T-helper 17 cell (primary cell): ENCODE results near the gene BCAS4. TPM values are rescaled to one million over a fixed set of nuclear protein-coding genes. Genes with fewer than 3 reads are reported as not detected.

ENCODE experiments used
- ATAC-seq: fragments of 150-1000 bp; cut with Tn5 transposase; 2 replicates; pipeline ENCODE4 v1.10.0; 2021; ENCODE audit warnings: mild to moderate bottlenecking, moderate library complexity
- DNase-seq, 3 donors: peaks; one replicate each; pipeline versions ENCODE4 v3.0.0 to v3.0.0-alpha.2; 2020 to 2021
- H3K9me3 ChIP-seq: one replicate; pipeline ENCODE4 v1.7.0; 2013; ENCODE audit warnings: low read length, mild to moderate bottlenecking; ENCODE audit not compliant: control insufficient read depth, poor library complexity, severe bottlenecking
- H3K27ac Mint-ChIP-seq: one replicate; pipeline ENCODE4 v1.8.0; 2022; ENCODE audit warnings: mild to moderate bottlenecking, moderate library complexity, mixed read lengths
- H3K27me3 Mint-ChIP-seq: one replicate; pipeline ENCODE4 v1.8.0; 2022; ENCODE audit warnings: mixed read lengths
- H3K36me3 Mint-ChIP-seq: one replicate; pipeline ENCODE4 v1.8.0; 2022; ENCODE audit warnings: low read depth, mixed read lengths
- H3K4me1 Mint-ChIP-seq: one replicate; pipeline ENCODE4 v1.8.0; 2022; ENCODE audit warnings: mild to moderate bottlenecking, mixed read lengths
- H3K4me3 Mint-ChIP-seq: one replicate; pipeline ENCODE4 v1.8.0; 2022; ENCODE audit warnings: mild to moderate bottlenecking, moderate library complexity, mixed read lengths
- total RNA-seq, 4 donors: library from RNA in 2 of 4; stranded (reverse) in 2 of 4; gene quantifications; one replicate each; pipeline ENCODE4 v1.2.3 and lab custom pipeline; 2022 to 2026

The BCAS4 gene, protein sequence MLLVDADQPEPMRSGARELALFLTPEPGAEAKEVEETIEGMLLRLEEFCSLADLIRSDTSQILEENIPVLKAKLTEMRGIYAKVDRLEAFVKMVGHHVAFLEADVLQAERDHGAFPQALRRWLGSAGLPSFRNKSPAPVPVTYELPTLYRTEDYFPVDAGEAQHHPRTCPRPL
- total RNA-seq (1 to 10 TPM; 8.0 to 8.5 TPM), total RNA-seq (lab: John Stamatoyannopoulos, UW) (5.3 to 5.5 reads per million in 2 donors)

DNA sequence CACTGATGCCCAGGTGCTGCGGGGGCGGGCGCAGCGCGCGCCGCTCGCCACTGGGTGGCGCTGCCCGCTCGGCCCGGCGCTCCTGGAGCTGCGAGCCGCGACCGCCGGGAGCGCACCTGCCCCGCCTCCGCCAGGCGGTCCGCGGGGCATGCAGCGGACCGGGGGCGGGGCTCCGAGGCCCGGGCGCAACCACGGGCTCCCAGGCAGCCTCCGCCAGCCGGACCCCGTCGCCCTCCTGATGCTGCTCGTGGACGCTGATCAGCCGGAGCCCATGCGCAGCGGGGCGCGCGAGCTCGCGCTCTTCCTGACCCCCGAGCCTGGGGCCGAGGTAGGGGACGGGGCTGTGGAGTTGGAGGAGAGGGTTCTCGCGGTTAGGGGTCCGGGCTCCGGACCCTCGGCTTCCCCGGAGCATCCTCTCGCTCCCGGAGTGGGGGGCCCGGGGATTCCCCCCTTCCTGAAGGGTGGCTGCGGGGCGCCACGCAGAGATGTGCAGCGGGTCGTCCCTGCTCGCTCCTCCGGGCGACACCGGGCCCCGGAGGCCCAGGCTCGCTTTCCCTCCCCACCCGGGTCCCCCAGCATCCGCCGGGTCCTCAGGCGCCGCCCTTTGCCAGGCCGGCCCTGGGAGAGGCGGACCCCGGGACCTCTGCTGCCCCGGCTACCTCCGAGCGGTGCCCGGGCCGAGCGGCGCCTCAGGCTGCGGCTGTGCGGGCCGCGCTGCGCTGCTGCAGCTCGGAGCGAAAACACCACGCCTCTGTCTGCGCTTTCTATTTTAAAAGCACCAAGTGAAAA lies at the start of gene BCAS4:
TSS of gene BCAS4 (plus strand) at position 216 of the 789 bp plus-strand sequence. CDS start at position 239, 23 bp downstream.
- Mint-ChIP-seq H3K4me1 (peaks cover 7% of the 10 kb centered on the region), H3K4me3 (peak within 1 kb of the TSS; percentile 90), H3K27ac (peak within 1 kb of the TSS; percentile 39), H3K27me3 (no peaks in the 10 kb centered on the region), H3K36me3 (no peaks in the 10 kb centered on the region)
- DNase-seq (peak; percentile 82 to 84 (median 82)), ATAC-seq (peak; percentile 92)
- H3K9me3 ChIP-seq: no peaks in the 10 kb centered on the region

DNA sequence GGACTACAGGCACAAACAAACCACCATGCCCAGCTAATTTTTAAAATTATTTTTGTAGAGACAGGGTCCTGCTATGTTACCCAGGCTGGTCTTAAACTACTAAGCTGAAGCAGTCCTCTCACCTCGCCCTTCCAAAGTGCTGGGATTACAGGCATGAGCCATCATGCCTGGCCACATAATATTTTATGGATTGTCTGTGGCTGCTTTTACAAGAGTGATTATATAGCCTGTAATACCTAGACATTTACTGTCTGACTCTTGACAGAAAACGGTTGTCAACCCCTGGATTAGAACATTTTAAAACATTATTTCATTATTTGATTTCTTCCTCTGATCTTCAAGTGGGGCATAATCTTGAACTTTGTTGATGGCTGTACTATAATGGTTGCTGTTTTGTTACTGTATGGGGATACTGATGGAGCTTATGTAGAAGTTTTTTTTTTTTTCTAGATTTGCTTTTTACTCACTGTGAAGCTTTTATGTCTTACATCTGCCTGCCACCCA lies 49.2 kb upstream of the BCAS4 start:
- peaks cover 12% of the 10 kb centered on the region for H3K4me1 Mint-ChIP-seq
- H3K9me3 ChIP-seq: no peaks in the 10 kb centered on the region
- H3K4me3 Mint-ChIP-seq: no peak overlapping the region
- H3K27me3 Mint-ChIP-seq: no peaks in the 10 kb centered on the region
- ATAC-seq: no peak
- peak overlapping the region; percentile 74 for H3K27ac Mint-ChIP-seq
- H3K36me3 Mint-ChIP-seq: no peaks in the 10 kb centered on the region
- DNase-seq: no peak

DNA sequence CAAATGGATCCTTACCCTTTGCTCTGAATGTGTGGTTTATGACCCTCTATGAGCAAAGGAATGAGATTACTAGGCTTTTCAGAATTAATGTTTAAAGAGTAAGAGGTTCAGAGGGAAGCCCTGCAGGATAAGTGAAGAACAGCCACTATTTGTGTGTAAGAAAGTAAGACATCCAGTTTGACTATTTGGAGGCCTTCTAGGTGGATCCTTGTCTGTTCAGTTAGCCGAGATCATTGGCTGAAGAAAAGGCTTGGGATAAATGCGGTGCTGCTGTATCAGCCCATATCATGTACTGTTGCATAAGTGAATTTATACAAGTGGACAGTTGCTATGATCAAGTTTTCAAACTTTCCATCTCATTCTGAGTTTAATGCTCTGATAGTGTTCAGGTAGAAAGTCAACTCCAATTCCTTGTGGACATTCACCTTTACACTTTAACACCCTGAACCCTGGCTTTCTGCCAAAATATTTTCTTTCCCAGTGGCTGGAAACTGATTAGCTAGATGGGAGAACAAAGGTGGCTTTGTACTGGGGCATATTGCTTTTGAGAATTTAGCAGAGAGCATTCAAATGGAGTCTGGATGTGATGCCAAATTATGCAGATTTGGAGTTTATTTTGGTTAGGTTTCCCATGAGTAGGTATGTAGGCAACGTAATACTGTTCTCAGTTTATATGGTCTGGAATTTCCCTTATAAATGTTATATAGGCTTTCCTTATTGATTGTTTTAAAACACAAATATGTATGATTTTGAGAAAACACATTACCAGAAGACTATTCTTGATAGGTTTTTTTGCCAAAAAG lies 48.5 kb upstream of the BCAS4 start:
- no peaks in the 10 kb centered on the region for H3K36me3 Mint-ChIP-seq
- peak overlapping the region; percentile 74 for H3K27ac Mint-ChIP-seq
- no peaks in the 10 kb centered on the region for H3K9me3 ChIP-seq
- peaks cover 8% of the 10 kb centered on the region for H3K4me1 Mint-ChIP-seq
- H3K4me3 Mint-ChIP-seq: no peak overlapping the region
- ATAC-seq: no peak
- no peaks in the 10 kb centered on the region for H3K27me3 Mint-ChIP-seq
- no peak for DNase-seq

DNA sequence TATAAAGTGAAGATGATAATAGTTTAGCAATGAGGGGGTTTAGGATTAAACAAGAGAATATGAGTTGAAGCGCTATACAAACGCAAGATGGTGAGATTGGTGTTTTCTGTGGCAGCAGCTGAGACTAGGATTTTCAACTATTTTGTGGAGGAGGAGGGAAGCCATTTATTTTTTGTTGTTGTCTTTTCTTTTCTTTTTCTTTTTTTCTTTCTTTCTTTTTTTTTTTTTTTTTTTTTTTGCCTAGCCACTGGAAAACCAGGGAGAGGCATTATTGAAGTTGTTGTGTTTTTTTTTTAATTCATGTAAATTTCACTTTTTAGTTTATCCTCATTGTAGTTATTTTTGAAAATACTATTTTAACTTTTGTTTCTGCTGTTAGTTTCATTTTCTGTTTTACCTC lies 47.6 kb upstream of the BCAS4 start:
- H3K4me1 Mint-ChIP-seq: peaks cover 8% of the 10 kb centered on the region
- no peak for ATAC-seq
- peak overlapping the region; percentile 74 for H3K27ac Mint-ChIP-seq
- H3K4me3 Mint-ChIP-seq: no peak overlapping the region
- DNase-seq: no peak
- no peaks in the 10 kb centered on the region for H3K27me3 Mint-ChIP-seq
- no peaks in the 10 kb centered on the region for H3K9me3 ChIP-seq
- no peaks in the 10 kb centered on the region for H3K36me3 Mint-ChIP-seq

DNA sequence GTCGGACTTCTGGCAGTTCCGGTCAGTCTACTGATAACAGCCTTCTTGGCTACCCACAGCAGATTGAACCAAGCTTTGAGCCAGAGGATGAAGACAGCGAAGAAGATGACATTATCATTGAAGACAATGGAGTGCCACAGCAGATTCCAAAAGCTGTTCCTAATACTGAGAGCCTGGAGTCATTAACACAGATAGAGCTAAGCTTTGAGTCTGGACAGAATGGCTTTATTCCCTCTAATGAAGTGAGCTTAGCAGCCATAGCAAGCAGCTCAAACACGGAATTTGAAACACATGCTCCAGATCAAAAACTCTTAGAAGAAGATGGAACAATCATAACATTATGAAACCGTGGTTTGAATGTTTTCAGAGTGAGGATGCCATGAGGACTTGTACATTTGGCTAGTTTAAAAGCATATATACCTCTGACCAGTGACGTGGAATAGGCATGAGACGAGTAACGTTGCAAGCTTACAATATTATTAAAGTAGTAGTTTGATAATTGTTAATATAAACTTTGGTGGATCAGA lies 44.7 kb upstream of the BCAS4 start:
- Mint-ChIP-seq H3K27me3 (no peaks in the 10 kb centered on the region), H3K27ac (no peak overlapping the region), H3K4me3 (no peak overlapping the region), H3K4me1 (peaks cover 8% of the 10 kb centered on the region), H3K36me3 (no peaks in the 10 kb centered on the region)
- H3K9me3 ChIP-seq: no peaks in the 10 kb centered on the region
- ATAC-seq: no peak
- DNase-seq: no peak

DNA sequence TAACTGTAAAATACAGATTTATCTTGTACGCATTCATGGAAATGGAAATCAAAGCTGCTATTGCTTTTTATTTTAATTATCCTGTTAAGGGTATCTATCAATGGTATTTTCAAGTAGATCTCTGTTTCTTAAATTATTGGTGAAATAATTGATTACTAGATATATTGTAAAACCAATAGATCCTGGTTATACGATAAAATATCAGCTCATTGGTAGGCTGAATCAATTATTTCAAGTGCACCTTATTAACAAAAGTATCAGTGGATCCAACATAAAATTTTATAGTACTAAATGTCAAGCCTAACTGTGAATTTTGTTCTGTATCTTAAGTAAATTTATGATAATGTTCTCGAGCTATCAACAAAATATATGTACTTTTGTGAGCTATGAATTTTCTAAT lies 41.7 kb upstream of the BCAS4 start:
- no peak overlapping the region for H3K27ac Mint-ChIP-seq
- no peaks in the 10 kb centered on the region for H3K36me3 Mint-ChIP-seq
- ATAC-seq (no peak), DNase-seq (no peak)
- H3K9me3 ChIP-seq: no peaks in the 10 kb centered on the region
- no peaks in the 10 kb centered on the region for H3K27me3 Mint-ChIP-seq
- H3K4me1 Mint-ChIP-seq: no peaks in the 10 kb centered on the region
- no peak overlapping the region for H3K4me3 Mint-ChIP-seq

DNA sequence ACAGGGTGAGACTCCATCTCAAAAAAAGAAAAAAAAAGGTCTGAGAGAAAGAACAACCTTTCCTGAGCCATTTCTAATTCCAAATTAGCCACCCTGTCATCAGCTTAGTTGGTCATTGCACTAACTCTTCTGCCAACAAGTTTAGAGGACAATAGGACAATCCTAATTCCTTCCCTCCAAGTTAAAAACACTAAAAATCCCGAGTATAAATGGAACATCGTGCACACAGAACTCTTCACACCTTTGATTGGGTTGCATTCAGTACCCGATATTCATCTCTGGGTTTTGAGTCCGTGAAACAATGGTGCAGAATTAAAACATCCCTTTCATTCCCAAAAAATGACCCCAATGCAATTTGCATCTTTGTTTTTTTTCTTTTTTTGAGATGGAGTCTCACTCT lies 40.4 kb upstream of the BCAS4 start:
- Mint-ChIP-seq H3K27me3 (no peaks in the 10 kb centered on the region), H3K4me3 (no peak overlapping the region), H3K4me1 (no peaks in the 10 kb centered on the region), H3K36me3 (no peaks in the 10 kb centered on the region), H3K27ac (no peak overlapping the region)
- no peak for ATAC-seq
- H3K9me3 ChIP-seq: no peaks in the 10 kb centered on the region
- no peak for DNase-seq

DNA sequence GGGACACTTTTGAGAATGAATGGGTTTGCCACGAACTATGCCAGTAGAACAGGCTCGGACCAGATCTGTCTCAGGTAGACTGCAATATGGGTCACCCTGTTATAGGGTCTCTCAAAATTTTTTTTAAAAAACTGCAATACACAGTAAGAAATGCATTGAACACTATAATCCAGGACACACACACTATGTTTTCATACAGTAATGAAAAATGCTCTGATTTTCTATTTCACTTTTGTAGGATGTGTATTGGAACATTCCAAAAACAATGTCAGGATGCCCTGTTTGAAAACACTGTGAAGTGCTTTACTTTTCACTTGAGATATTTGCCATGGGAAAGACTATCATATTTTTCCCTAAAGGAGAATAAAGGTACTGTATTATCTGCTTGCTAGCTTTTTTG lies 38.4 kb upstream of the BCAS4 start:
- Mint-ChIP-seq H3K27me3 (no peaks in the 10 kb centered on the region), H3K27ac (no peak overlapping the region), H3K4me3 (no peak overlapping the region), H3K4me1 (no peaks in the 10 kb centered on the region), H3K36me3 (no peaks in the 10 kb centered on the region)
- DNase-seq (no peak), ATAC-seq (no peak)
- no peaks in the 10 kb centered on the region for H3K9me3 ChIP-seq

DNA sequence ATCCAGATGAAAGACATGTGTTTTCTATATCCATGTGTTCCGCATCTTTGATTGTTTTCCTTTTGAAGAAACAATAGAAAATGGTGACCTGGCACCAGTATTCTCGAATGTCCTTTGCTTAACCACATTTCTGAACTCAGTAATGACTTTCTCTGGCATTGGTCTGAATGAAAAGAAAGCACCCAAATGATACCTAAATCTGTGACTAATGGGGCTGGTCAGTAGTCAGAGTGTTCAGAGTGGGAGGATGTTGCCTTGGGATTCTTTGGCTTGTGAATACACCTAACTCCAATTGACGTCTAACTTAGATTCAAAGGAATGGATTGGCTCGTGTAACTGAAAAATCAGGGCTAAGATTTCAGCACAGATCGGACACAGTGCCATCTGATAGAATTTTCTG lies 36.4 kb upstream of the BCAS4 start:
- Mint-ChIP-seq H3K36me3 (no peaks in the 10 kb centered on the region), H3K4me3 (no peak overlapping the region), H3K27ac (no peak overlapping the region), H3K27me3 (no peaks in the 10 kb centered on the region), H3K4me1 (no peaks in the 10 kb centered on the region)
- H3K9me3 ChIP-seq: no peaks in the 10 kb centered on the region
- DNase-seq (no peak), ATAC-seq (no peak)

DNA sequence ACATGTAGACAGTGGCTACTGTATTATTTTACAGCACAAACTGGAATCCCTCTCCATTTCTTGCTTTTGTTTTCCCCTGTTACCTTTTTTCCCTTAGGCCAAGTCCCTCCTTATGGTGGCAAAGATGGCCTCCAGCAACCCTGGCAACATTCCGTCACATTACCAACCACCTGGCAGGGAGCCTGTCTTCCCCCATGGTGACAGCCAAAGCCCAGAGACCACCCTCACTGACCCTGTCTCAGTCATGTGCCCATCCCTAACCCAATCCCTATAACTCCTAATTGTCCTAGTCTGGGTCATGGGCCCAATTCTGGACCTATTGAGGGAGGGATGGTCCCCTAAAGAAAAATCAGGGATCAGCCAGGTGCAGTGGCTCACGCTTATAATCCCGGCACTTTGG lies 35.9 kb upstream of the BCAS4 start:
- DNase-seq (no peak), ATAC-seq (no peak)
- no peak overlapping the region for H3K4me3 Mint-ChIP-seq
- no peaks in the 10 kb centered on the region for H3K4me1 Mint-ChIP-seq
- no peaks in the 10 kb centered on the region for H3K9me3 ChIP-seq
- no peaks in the 10 kb centered on the region for H3K36me3 Mint-ChIP-seq
- no peaks in the 10 kb centered on the region for H3K27me3 Mint-ChIP-seq
- no peak overlapping the region for H3K27ac Mint-ChIP-seq

DNA sequence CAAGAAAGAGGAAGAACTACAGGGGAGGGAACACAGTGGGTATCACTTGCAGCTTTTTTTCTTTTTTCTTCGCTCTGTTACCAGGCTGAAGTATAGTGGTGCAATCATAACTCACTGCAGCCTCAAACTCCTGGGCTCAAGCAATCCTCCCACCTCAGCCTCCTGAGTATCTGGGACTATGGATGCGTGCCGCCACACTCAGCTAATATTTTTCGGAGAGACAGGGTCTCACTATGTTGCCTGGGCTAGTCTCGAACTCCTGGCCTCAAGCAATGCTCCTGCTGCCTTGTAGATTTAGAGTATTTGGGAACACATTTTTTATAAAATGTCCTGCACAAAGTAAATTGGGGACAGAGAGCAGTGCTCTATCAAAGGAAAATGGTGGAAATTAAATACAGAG lies 35.2 kb upstream of the BCAS4 start:
- H3K4me3 Mint-ChIP-seq: no peak overlapping the region
- H3K9me3 ChIP-seq: no peaks in the 10 kb centered on the region
- no peak for ATAC-seq
- no peaks in the 10 kb centered on the region for H3K4me1 Mint-ChIP-seq
- no peak overlapping the region for H3K27ac Mint-ChIP-seq
- no peaks in the 10 kb centered on the region for H3K36me3 Mint-ChIP-seq
- no peak for DNase-seq
- no peaks in the 10 kb centered on the region for H3K27me3 Mint-ChIP-seq

DNA sequence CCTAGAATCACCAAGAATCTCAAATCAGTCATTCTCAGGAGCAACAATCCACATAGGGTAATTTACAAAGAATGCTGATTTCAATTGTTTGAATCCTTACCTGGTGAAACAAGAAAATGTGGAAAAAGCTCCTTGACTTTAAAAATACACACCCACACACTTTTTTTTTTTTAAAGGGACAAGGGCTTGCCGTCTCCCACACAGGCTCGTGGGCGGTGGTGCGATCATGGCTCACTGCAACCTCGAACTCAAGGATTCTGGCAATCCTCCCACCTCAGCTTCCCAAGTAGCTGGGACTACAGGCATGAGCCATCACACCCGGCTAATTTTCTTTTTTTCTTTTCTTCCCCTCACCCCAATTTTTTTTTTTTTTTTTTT lies 32.8 kb upstream of the BCAS4 start:
- H3K4me1 Mint-ChIP-seq: no peaks in the 10 kb centered on the region
- DNase-seq (no peak), ATAC-seq (no peak)
- no peaks in the 10 kb centered on the region for H3K36me3 Mint-ChIP-seq
- peaks cover 6% of the 10 kb centered on the region for H3K27me3 Mint-ChIP-seq
- no peaks in the 10 kb centered on the region for H3K9me3 ChIP-seq
- no peak overlapping the region for H3K4me3 Mint-ChIP-seq
- H3K27ac Mint-ChIP-seq: no peak overlapping the region
